HepG2 (cell line): ENCODE data around the gene KDM5C. TPM values are rescaled to one million over a fixed set of nuclear protein-coding genes. Genes with fewer than 3 reads are reported as not detected.

Experiments used
- ATAC-seq: fragments of 200-7000 bp; cut with Tn5 transposase; 3 replicates; pipeline ENCODE4 v1.9.1; 2020; ENCODE audit warnings: mild to moderate bottlenecking, moderate library complexity
- BruUV-seq: library from RNA; stranded (reverse); fragments of 400-500 nt; replicated peaks from 2 replicates; lab custom pipeline; 2021; lab: Mats Ljungman, UMichigan
- CTCF ChIA-PET: fragments of 300-600 bp; formaldehyde crosslinking; extraction: SDS; loops from one replicate; lab custom pipeline; 2021; ENCODE audit warnings: low total read pairs, inconsistent platforms, low intra/inter-chr PET ratio; lab: Yijun Ruan, JAX
- POLR2A ChIA-PET: fragments of 350-600 bp; sonication (Branson Sonifier 250); formaldehyde crosslinking; loops from one replicate; lab custom pipeline; 2020; ENCODE audit warnings: antibody characterized with exemption, inconsistent platforms; lab: Yijun Ruan, JAX
- DNase-seq: peaks from one replicate; pipeline ENCODE4 v3.0.0-alpha.2; 2015; ENCODE audit warnings: low spot score
- FAIRE-seq: peaks from 3 replicates; lab custom pipeline; 2011; peaks lifted over from hg19 to GRCh38; lab: Jason Lieb, UNC
- H2AFZ ChIP-seq: one replicate; pipeline ENCODE4 v1.6.1; 2011; ENCODE audit warnings: low read length, inconsistent platforms
- H3K27ac ChIP-seq: fragments of 300-600 bp; 3 replicates; pipeline ENCODE4 v1.8.0; 2011; ENCODE audit warnings: mixed run types, mild to moderate bottlenecking, mixed read lengths, low read length, inconsistent platforms; ENCODE audit not compliant: insufficient read depth; ENCODE audit errors: extremely low read length
- H3K27me3 ChIP-seq, 2 experiments: fragments of 200-600 bp in 1 of 2; 2 replicates in 1 of 2; 3 replicates in 1 of 2; pipeline versions ENCODE4 v1.6.0 to v1.8.0; 2011; ENCODE audit warnings: low read length in 2 of 2, mild to moderate bottlenecking in 2 of 2, moderate library complexity in 2 of 2, inconsistent platforms in 1 of 2; ENCODE audit not compliant: insufficient read depth in 2 of 2, control insufficient read depth in 1 of 2
- H3K36me3 ChIP-seq, 2 experiments: fragments of 200-600 bp in 1 of 2; replicated peaks in 1 of 2; 2 replicates in 1 of 2; 3 replicates in 1 of 2; pipeline versions ENCODE4 v1.5.1 to v1.8.0; 2011; ENCODE audit warnings: low read length in 2 of 2, inconsistent platforms in 1 of 2; ENCODE audit not compliant: insufficient read depth in 2 of 2, control insufficient read depth in 1 of 2
- H3K4me1 ChIP-seq: 2 replicates; pipeline ENCODE4 v1.5.1; 2012; ENCODE audit warnings: low read length, inconsistent platforms; ENCODE audit not compliant: insufficient read depth
- H3K4me2 ChIP-seq: 2 replicates; pipeline ENCODE4 v1.6.0; 2011; ENCODE audit warnings: low read depth, low read length, inconsistent platforms
- H3K4me3 ChIP-seq, 3 experiments: fragments of 200-600 bp in 1 of 3; sonication (generic), shearing (Covaris generic) in 1 of 3; replicated peaks in 1 of 3; 2 replicates each; pipeline ENCODE4 v1.5.1; 2011 to 2016; ENCODE audit warnings: low read length in 3 of 3, inconsistent platforms in 2 of 3, low read depth in 2 of 3, mild to moderate bottlenecking in 2 of 3, control low read depth in 1 of 3, mixed read lengths in 1 of 3; ENCODE audit not compliant: insufficient read depth in 1 of 3
- H3K79me2 ChIP-seq: one replicate; pipeline ENCODE4 v1.6.1; 2011; ENCODE audit warnings: low read length, inconsistent platforms; ENCODE audit not compliant: insufficient read depth
- H3K9ac ChIP-seq: 2 replicates; pipeline ENCODE4 v1.6.0; 2011; ENCODE audit warnings: mild to moderate bottlenecking, low read depth, low read length, inconsistent platforms; ENCODE audit not compliant: insufficient read depth
- H3K9me3 ChIP-seq: 2 replicates; pipeline ENCODE4 v1.5.1; 2012; ENCODE audit warnings: mild to moderate bottlenecking, low read length
- H4K20me1 ChIP-seq: 2 replicates; pipeline ENCODE4 v1.6.0; 2011; ENCODE audit warnings: inconsistent platforms, mild to moderate bottlenecking, low read length, moderate library complexity; ENCODE audit not compliant: insufficient read depth
- AGO2 ChIP-seq: fragments of 200-400 bp; formaldehyde crosslinking; optimal IDR thresholded peaks from 2 replicates; pipeline ENCODE3; 2017; ENCODE audit warnings: mild to moderate bottlenecking, low read depth, low read length, moderate library complexity
- ARHGAP35 ChIP-seq: sonication (generic); formaldehyde crosslinking; IDR thresholded peaks from 2 replicates; pipeline ENCODE4 v1.9.0; 2022; ENCODE audit warnings: mild to moderate bottlenecking, inconsistent platforms, moderate library complexity, missing genetic modification reagents, borderline replicate concordance
- GABPA ChIP-seq, 2 experiments: IDR thresholded peaks; 2 replicates each; pipeline ENCODE4 v1.6.1; 2011 to 2016; ENCODE audit warnings: low read depth in 2 of 2, low read length in 1 of 2, missing biosample characterization in 1 of 2, missing genetic modification characterization in 1 of 2
- HDAC1 ChIP-seq: sonication (generic); formaldehyde crosslinking; IDR thresholded peaks from 2 replicates; pipeline ENCODE4 v1.5.1; 2020; ENCODE audit warnings: mild to moderate bottlenecking, missing genetic modification reagents
- JUND ChIP-seq: sonication (generic); formaldehyde crosslinking; IDR thresholded peaks from 2 replicates; pipeline ENCODE4 v1.8.0; 2022; ENCODE audit warnings: mild to moderate bottlenecking, missing genetic modification reagents
- KDM5A ChIP-seq: fragments of 200-600 bp; sonication (generic); IDR thresholded peaks from 2 replicates; pipeline ENCODE4 v1.7.0; 2018; ENCODE audit warnings: antibody characterized with exemption, mild to moderate bottlenecking, low read length, borderline replicate concordance
- MXI1 ChIP-seq: IDR thresholded peaks from 3 replicates; pipeline ENCODE4 v1.6.1; 2012; ENCODE audit warnings: low read depth, low read length, inconsistent platforms, borderline replicate concordance
- NBN ChIP-seq: fragments of 450-650 bp; conservative IDR thresholded peaks from 2 replicates; pipeline ENCODE4 v1.6.1; 2017
- TAF1 ChIP-seq: sonication (generic); formaldehyde crosslinking; IDR thresholded peaks from 2 replicates; pipeline ENCODE4 v1.4.0; 2020; ENCODE audit warnings: missing genetic modification reagents
- TCF7L2 ChIP-seq: IDR thresholded peaks from 2 replicates; pipeline ENCODE4 v1.6.1; 2011; ENCODE audit warnings: mild to moderate bottlenecking, low read depth, low read length, moderate library complexity
- ZFYVE20 ChIP-seq: sonication (generic); formaldehyde crosslinking; IDR thresholded peaks from 2 replicates; pipeline ENCODE4 v1.8.0; 2023; ENCODE audit warnings: low read depth, mild to moderate bottlenecking, moderate library complexity, missing genetic modification reagents, borderline replicate concordance
- ZNF382 ChIP-seq: sonication (generic); formaldehyde crosslinking; IDR thresholded peaks from 2 replicates; pipeline ENCODE4 v1.5.0; 2020; ENCODE audit warnings: missing genetic modification reagents, mild to moderate bottlenecking, borderline replicate concordance
- ZNF678 ChIP-seq: sonication (generic); formaldehyde crosslinking; IDR thresholded peaks from 2 replicates; pipeline ENCODE4 v1.4.0; 2020; ENCODE audit warnings: mild to moderate bottlenecking, missing genetic modification reagents
- WGBS: methylation state at CpG from one replicate; pipeline ENCODE4 v1.1.6; 2017; ENCODE audit warnings: low lambda C conversion rate; 5-methylcytosine and 5-hydroxymethylcytosine counted together
- in situ Hi-C: cut with HindIII; loops from 2 replicates; pipeline ENCODE4 v1.10.0; 2017; ENCODE audit warnings: low pct_unique_long_range_greater_than_20kb; ENCODE audit not compliant: extremely low pct_ligation_motif_present
- intact Hi-C: fragments of 100-400 bp; cut with micrococcal nuclease; formaldehyde crosslinking; loops from one replicate; pipeline ENCODE4 v1.10.0; 2022; ENCODE audit not compliant: unreplicated experiment
- polyA plus RNA-seq, 8 experiments: library from polyadenylated mRNA; depleted of rRNA in 3 of 8; stranded (reverse) in 7 of 8; unstranded in 1 of 8; fragments of >200 nt; fragmentation: Illumina TruSeq in 4 of 8; extraction: Trizol in 4 of 8; gene quantifications; 2 replicates each; pipeline versions ENCODE4 v1.2.1 to v1.2.3, GENCODE V29; 2011 to 2016; ENCODE audit warnings: low read depth in 4 of 8, missing spikeins in 1 of 8, mixed read lengths in 1 of 8; ENCODE audit not compliant: insufficient read depth in 1 of 8
- total RNA-seq, 5 experiments: library from RNA; depleted of rRNA; stranded (reverse); fragments of >200 nt; fragmentation: Illumina TruSeq; extraction: Trizol; gene quantifications; 2 replicates each; pipeline ENCODE4 v1.2.3, GENCODE V29; 2016; ENCODE audit warnings: low read depth in 1 of 5
- TF ChIP-seq, protein P1 (sequence below): sonication (generic); formaldehyde crosslinking; IDR thresholded peaks from 2 replicates; pipeline ENCODE4 v1.4.0; 2020; ENCODE audit warnings: missing genetic modification reagents
- TF ChIP-seq, protein P2 (sequence below): conservative IDR thresholded peaks from 2 replicates; pipeline ENCODE4 v1.6.1; 2018; ENCODE audit warnings: missing genetic modification reagents

Gene KDM5C
- total and polyA plus RNA-seq, 2 of the 13 experiments (the other 11 are each of a cell fraction or from before 2014, with no cell fraction given), result 32.5 to 34.0 TPM

DNA sequence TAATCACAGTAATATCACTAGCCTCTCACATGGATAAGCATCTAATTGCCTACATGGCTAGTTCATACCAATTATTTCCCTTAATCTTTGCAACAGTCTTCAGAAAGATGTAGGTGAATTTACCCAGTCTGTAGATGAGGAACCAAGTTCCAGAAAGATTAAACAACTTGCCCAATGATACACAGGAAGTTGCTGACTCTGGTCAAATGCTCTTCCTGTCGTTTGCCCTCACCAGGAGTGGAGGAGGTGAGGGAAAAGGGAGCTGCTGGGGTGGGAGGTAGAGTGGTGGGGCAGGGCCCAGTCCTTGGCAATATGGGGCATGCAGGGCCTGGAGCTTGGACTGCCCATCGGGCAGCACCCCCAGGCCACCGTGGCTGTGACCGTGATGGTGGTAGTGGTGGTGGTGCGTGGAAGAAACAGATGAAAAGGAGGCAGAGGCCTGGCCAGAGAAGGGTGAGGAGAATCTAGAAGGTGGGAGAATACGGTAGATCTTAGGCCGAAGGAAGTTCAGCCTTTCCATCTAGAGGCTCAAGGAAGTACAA, 2.3 kb upstream of the KDM5C start:
- 68% methylated on average over 6 of the region's 7 CpGs for WGBS

DNA sequence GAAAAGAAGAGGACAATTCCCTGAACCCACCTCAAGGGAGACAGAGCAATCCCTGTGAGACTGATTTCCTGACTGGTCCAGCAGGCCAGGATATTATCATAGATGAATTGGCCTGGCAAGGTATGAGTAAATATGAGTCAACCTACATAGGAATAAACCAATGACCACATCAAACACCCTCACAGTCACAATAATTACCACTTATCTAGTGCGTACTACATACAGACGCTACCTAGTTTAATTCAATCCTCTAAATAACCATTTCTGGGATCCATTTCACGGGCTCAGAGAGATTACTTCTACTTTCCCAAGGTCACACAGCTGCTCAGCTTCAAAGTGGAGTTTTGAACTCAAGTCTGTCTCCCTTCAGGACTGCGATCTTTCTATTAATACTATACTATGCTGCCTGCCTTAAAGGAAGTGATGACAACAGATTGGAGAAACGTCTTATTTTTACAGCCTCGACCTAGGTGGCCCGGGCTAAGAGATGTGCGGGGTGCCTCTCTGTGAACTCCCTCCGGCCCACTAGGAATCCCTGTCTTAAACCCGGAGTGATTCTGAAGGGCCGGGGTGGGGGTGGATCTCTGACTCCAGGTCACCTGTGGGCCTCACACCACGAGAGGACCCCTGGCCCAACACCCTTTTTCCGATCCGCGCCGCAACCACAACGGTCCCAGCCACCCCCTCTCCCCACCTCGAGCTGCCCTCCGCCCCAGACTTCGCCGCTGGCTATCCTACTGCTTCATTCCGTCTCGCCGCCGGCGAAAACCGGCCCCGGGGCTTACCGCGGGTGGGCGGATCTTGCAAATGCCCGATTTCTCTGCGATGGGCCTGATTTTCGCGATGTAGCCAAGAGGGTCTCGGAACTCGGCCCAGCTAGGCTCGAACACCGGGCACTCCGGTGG, 800 bp downstream of the KDM5C start:
- peak overlapping the region; percentile 83 to 89 (median 87) for H3K4me3 ChIP-seq
- H3K27me3 ChIP-seq, result no peaks in the 10 kb centered on the region; a peak in 2 of 5 replicates
- CTCF ChIA-PET, result no interaction called here
- no peak for FAIRE-seq
- peak; percentile 19; the same call in 1 of the 3 replicates for ATAC-seq
- H3K27ac ChIP-seq, result peak overlapping the region; percentile 95
- peaks cover 1 to 13% of the 10 kb centered on the region in 2 experiments; a peak in 3 of 5 replicates for H3K36me3 ChIP-seq
- H2AFZ ChIP-seq, result no peak overlapping the region
- in situ Hi-C loops (no loop called here), intact Hi-C loops (loop anchor here (1.0 kb wide), 1 partner anchor 15 kb away; no protein-coding TSS in a partner anchor)
- no peaks in the 10 kb centered on the region for H3K9me3 ChIP-seq
- POLR2A ChIA-PET, result no interaction called here
- peak overlapping the region; percentile 95 for H3K4me2 ChIP-seq
- H4K20me1 ChIP-seq, result peaks cover 32% of the 10 kb centered on the region
- H3K9ac ChIP-seq, result peak overlapping the region; percentile 97
- H3K79me2 ChIP-seq, result peaks cover 50% of the 10 kb centered on the region
- WGBS, result 0% methylated on average over 11 of the region's 40 CpGs
- H3K4me1 ChIP-seq, result peaks cover 34% of the 10 kb centered on the region
- peak; percentile 13 for DNase-seq
- BruUV-seq, result TSS peak; percentile 69
- no peak for TF ChIP-seq ZFYVE20 (CRISPR knock-in tag)
- TF ChIP-seq TAF1 (CRISPR knock-in tag), result no peak
- no peak for TF ChIP-seq JUND (CRISPR knock-in tag)
- TF ChIP-seq, protein P1, sequence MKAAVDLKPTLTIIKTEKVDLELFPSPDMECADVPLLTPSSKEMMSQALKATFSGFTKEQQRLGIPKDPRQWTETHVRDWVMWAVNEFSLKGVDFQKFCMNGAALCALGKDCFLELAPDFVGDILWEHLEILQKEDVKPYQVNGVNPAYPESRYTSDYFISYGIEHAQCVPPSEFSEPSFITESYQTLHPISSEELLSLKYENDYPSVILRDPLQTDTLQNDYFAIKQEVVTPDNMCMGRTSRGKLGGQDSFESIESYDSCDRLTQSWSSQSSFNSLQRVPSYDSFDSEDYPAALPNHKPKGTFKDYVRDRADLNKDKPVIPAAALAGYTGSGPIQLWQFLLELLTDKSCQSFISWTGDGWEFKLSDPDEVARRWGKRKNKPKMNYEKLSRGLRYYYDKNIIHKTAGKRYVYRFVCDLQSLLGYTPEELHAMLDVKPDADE (CRISPR knock-in tag), result no peak
- TF ChIP-seq AGO2, result peak; percentile 76
- no peak for TF ChIP-seq ZNF382 (CRISPR knock-in tag)
- TF ChIP-seq NBN, result no peak
- no peak for TF ChIP-seq MXI1
- 0 out of 2 replicates have a peak, but pooled peaks have one; percentile 21 for TF ChIP-seq KDM5A
- TF ChIP-seq HDAC1, result no peak
- TF ChIP-seq, protein P2, sequence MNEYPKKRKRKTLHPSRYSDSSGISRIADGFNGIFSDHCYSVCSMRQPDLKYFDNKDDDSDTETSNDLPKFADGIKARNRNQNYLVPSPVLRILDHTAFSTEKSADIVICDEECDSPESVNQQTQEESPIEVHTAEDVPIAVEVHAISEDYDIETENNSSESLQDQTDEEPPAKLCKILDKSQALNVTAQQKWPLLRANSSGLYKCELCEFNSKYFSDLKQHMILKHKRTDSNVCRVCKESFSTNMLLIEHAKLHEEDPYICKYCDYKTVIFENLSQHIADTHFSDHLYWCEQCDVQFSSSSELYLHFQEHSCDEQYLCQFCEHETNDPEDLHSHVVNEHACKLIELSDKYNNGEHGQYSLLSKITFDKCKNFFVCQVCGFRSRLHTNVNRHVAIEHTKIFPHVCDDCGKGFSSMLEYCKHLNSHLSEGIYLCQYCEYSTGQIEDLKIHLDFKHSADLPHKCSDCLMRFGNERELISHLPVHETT (CRISPR knock-in tag), result no peak
- TF ChIP-seq ARHGAP35, result no peak

More for the DNA sequence above, 2.3 kb upstream of the KDM5C start:
- ATAC-seq (no peak), DNase-seq (no peak), FAIRE-seq (peak; percentile 51)
- Histone ChIP-seq H3K9ac (no peak overlapping the region), H2AFZ (no peak overlapping the region), H3K36me3 (no peaks in the 10 kb centered on the region), H3K9me3 (no peaks in the 10 kb centered on the region), H3K4me2 (no peak overlapping the region), H4K20me1 (peaks cover 18% of the 10 kb centered on the region), H3K79me2 (peaks cover 29% of the 10 kb centered on the region), H3K27me3 (peaks cover 0 to 3% of the 10 kb centered on the region in 2 experiments; a peak in 2 of 5 replicates), H3K27ac (no peak overlapping the region), H3K4me1 (peaks cover 23% of the 10 kb centered on the region), H3K4me3 (no peak overlapping the region)
- BruUV-seq, result no TSS peak
- intact Hi-C loops, result loop anchor here (5.0 kb wide), 1 partner anchor 195 kb away; the partner anchor contains the start of genes RIBC1 and SMC1A
- in situ Hi-C loops, result no loop called here
- TF ChIP-seq TCF7L2, result no peak
- no peak for TF ChIP-seq GABPA (IDR thresholded peaks at IDR 0.05; ENCODE audit: low read depth, low read length)
- TF ChIP-seq GABPA (CRISPR knock-in tag; IDR thresholded peaks at IDR 0.05; ENCODE audit: low read depth), result 0 out of 2 replicates have a peak, but pooled peaks have one; percentile 25
- TF ChIP-seq ZNF678 (CRISPR knock-in tag), result no peak
- ChIA-PET POLR2A (no interaction called here), CTCF (no interaction called here)
